CD14-positive monocyte (primary cell): ENCODE results near the gene GRIK3. TPM values are rescaled to one million over a fixed set of nuclear protein-coding genes. Genes with fewer than 3 reads are reported as not detected.

ENCODE experiments used
- DNase-seq, 3 donors: peaks; one replicate each; pipeline ENCODE4 v3.0.0-alpha.2; 2011 to 2022
- H2AFZ ChIP-seq: 2 replicates; pipeline ENCODE4 v1.6.0; 2012; ENCODE audit warnings: mild to moderate bottlenecking, low read depth, low read length, inconsistent platforms; ENCODE audit not compliant: insufficient read depth, poor library complexity, severe bottlenecking
- H3K27ac ChIP-seq, 2 donors: 1 replicate in 1 of 2; 2 replicates in 1 of 2; pipeline ENCODE4 v1.5.1; 2012 to 2013; ENCODE audit warnings: low read length in 2 of 2, control low read depth in 1 of 2, inconsistent platforms in 1 of 2, low read depth in 1 of 2, mild to moderate bottlenecking in 1 of 2
- H3K27me3 ChIP-seq, 2 donors: one replicate each; pipeline versions ENCODE4 v1.6.0 to v1.6.1; 2011 to 2013; ENCODE audit warnings: low read length in 2 of 2; ENCODE audit not compliant: control insufficient read depth in 2 of 2, insufficient read depth in 2 of 2
- H3K36me3 ChIP-seq, 2 donors: replicated peaks in 1 of 2; 1 replicate in 1 of 2; 2 replicates in 1 of 2; pipeline versions ENCODE4 v1.5.1 to v1.6.1; 2012 to 2013; ENCODE audit warnings: low read length in 2 of 2, control low read depth in 1 of 2, inconsistent platforms in 1 of 2, mild to moderate bottlenecking in 1 of 2; ENCODE audit not compliant: insufficient read depth in 2 of 2, control insufficient read depth in 1 of 2
- H3K4me1 ChIP-seq, 2 donors: 1 replicate in 1 of 2; 2 replicates in 1 of 2; pipeline versions ENCODE4 v1.5.1 to v1.6.1; 2012 to 2013; ENCODE audit warnings: low read length in 2 of 2, control low read depth in 1 of 2, inconsistent platforms in 1 of 2, mild to moderate bottlenecking in 1 of 2, moderate library complexity in 1 of 2; ENCODE audit not compliant: insufficient read depth in 2 of 2, control insufficient read depth in 1 of 2
- H3K4me2 ChIP-seq: replicated peaks from 2 replicates; pipeline ENCODE3; 2012; ENCODE audit warnings: low read length, moderate library complexity, mild to moderate bottlenecking; ENCODE audit not compliant: poor library complexity, severe bottlenecking; ENCODE audit errors: extremely low read depth
- H3K4me3 ChIP-seq, 3 experiments: fragments of 200-600 bp in 1 of 3; sonication (generic) in 1 of 3; replicated peaks in 1 of 3; 1 replicate in 2 of 3; 2 replicates in 1 of 3; pipeline ENCODE4 v1.5.1; 2011 to 2013; ENCODE audit warnings: low read length in 3 of 3, mild to moderate bottlenecking in 3 of 3, control low read depth in 2 of 3, low read depth in 2 of 3, inconsistent platforms in 1 of 3, moderate library complexity in 1 of 3
- H3K79me2 ChIP-seq: 2 replicates; pipeline ENCODE4 v1.6.0; 2012; ENCODE audit warnings: mild to moderate bottlenecking, control low read depth, inconsistent platforms, low read length, moderate library complexity; ENCODE audit not compliant: insufficient read depth
- H3K9ac ChIP-seq: 2 replicates; pipeline ENCODE4 v1.6.0; 2017; ENCODE audit warnings: low read length, mild to moderate bottlenecking; ENCODE audit not compliant: insufficient read depth, poor library complexity, severe bottlenecking
- H3K9me3 ChIP-seq, 2 donors: replicated peaks in 1 of 2; 1 replicate in 1 of 2; 2 replicates in 1 of 2; pipeline versions ENCODE4 v1.5.1 to v1.6.1; 2012 to 2013; ENCODE audit warnings: low read length in 2 of 2, control low read depth in 1 of 2; ENCODE audit not compliant: control insufficient read depth in 1 of 2, insufficient read depth in 1 of 2
- H4K20me1 ChIP-seq: 2 replicates; pipeline ENCODE4 v1.6.0; 2012; ENCODE audit warnings: mild to moderate bottlenecking, low read length, control low read depth, moderate library complexity; ENCODE audit not compliant: insufficient read depth
- H3K27ac Mint-ChIP-seq, 7 donors: one replicate each; pipeline ENCODE4 v1.8.0; 2020; ENCODE audit warnings: mild to moderate bottlenecking in 7 of 7, mixed read lengths in 7 of 7, moderate library complexity in 6 of 7, inconsistent platforms in 2 of 7
- H3K27me3 Mint-ChIP-seq, 3 donors: one replicate each; pipeline ENCODE4 v1.8.0; 2021 to 2022; ENCODE audit warnings: low read depth in 3 of 3, mild to moderate bottlenecking in 3 of 3, mixed read lengths in 3 of 3, moderate library complexity in 3 of 3, inconsistent platforms in 1 of 3
- H3K36me3 Mint-ChIP-seq, 2 donors: one replicate each; pipeline ENCODE4 v1.8.0; 2020; ENCODE audit warnings: mixed read lengths in 2 of 2, inconsistent platforms in 1 of 2, mild to moderate bottlenecking in 1 of 2
- H3K4me1 Mint-ChIP-seq: one replicate; pipeline ENCODE4 v1.8.0; 2020; ENCODE audit warnings: mild to moderate bottlenecking, mixed read lengths
- H3K4me3 Mint-ChIP-seq, 2 donors: one replicate each; pipeline ENCODE4 v1.8.0; 2020; ENCODE audit warnings: mild to moderate bottlenecking in 2 of 2, mixed read lengths in 2 of 2, moderate library complexity in 1 of 2
- H3K9me3 Mint-ChIP-seq, 7 donors: one replicate each; pipeline ENCODE4 v1.8.0; 2020 to 2022; ENCODE audit warnings: mixed read lengths in 7 of 7, mild to moderate bottlenecking in 6 of 7, moderate library complexity in 6 of 7, inconsistent platforms in 2 of 7
- WGBS: methylation state at CpG from one replicate; pipeline ENCODE4 v1.1.5; 2013; ENCODE audit warnings: missing lambda C conversion rate; ENCODE audit not compliant: insufficient coverage; 5-methylcytosine and 5-hydroxymethylcytosine counted together
- intact Hi-C, 2 donors: fragments of 100-400 bp; cut with micrococcal nuclease; formaldehyde crosslinking; loops; one replicate each; pipeline versions ENCODE4 v1.15.0 to v1.15.1; 2023
- polyA plus RNA-seq, 3 donors: library from polyadenylated mRNA; depleted of rRNA in 1 of 3; unstranded in 2 of 3; stranded (reverse) in 1 of 3; fragments of 300-500 nt in 2 of 3; fragments of >200 nt in 1 of 3; fragmentation: Illumina TruSeq in 2 of 3; gene quantifications; 1 replicate in 2 of 3; 2 replicates in 1 of 3; pipeline ENCODE4 v1.2.3, GENCODE V29; 2012 to 2021
- TF ChIP-seq, protein P1 (sequence below): fragments of 200-600 bp; IDR thresholded peaks from one replicate; pipeline ENCODE4 v1.8.0; 2022; ENCODE audit warnings: antibody characterized with exemption, mild to moderate bottlenecking

GRIK3 gene
- polyA plus RNA-seq, 3 donors: not detected

DNA sequence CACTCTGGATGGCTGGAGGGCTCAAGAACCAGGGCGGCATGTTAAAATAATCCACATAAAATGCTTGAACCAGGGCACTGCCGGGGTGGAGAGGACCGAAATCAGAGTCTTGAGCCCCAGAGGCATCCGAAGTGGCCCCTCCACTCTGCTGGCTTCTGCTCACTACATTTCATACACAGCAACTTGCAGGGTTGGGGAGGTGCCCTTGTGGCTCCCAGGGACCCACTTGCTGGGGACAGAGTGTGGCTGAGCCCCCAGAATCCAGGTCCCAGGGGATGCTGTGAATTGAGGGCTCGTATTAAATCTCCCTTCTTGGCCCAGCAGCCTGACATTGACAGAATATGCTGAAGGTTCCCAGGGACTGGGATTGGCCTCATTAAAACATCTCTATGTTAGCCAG, 181.7 kb downstream of the GRIK3 start:
- 63% methylated on average over 1 of the region's 5 CpGs for WGBS
- DNase-seq: no peak
- no peaks in the 10 kb centered on the region for H3K36me3 ChIP-seq
- H3K4me1 ChIP-seq: no peaks in the 10 kb centered on the region
- no peaks in the 10 kb centered on the region for H3K27me3 ChIP-seq
- H3K27ac Mint-ChIP-seq: no peak overlapping the region
- TF ChIP-seq, protein P1, sequence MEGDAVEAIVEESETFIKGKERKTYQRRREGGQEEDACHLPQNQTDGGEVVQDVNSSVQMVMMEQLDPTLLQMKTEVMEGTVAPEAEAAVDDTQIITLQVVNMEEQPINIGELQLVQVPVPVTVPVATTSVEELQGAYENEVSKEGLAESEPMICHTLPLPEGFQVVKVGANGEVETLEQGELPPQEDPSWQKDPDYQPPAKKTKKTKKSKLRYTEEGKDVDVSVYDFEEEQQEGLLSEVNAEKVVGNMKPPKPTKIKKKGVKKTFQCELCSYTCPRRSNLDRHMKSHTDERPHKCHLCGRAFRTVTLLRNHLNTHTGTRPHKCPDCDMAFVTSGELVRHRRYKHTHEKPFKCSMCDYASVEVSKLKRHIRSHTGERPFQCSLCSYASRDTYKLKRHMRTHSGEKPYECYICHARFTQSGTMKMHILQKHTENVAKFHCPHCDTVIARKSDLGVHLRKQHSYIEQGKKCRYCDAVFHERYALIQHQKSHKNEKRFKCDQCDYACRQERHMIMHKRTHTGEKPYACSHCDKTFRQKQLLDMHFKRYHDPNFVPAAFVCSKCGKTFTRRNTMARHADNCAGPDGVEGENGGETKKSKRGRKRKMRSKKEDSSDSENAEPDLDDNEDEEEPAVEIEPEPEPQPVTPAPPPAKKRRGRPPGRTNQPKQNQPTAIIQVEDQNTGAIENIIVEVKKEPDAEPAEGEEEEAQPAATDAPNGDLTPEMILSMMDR: no peak
- H3K4me3 Mint-ChIP-seq: no peak overlapping the region
- H2AFZ ChIP-seq: no peak overlapping the region
- H3K79me2 ChIP-seq: no peaks in the 10 kb centered on the region
- no peaks in the 10 kb centered on the region for H3K9me3 ChIP-seq
- H3K27ac ChIP-seq: no peak overlapping the region
- no peak overlapping the region for H3K4me3 ChIP-seq
- H3K9ac ChIP-seq: no peak overlapping the region
- no peak overlapping the region for H3K4me2 ChIP-seq
- intact Hi-C loops: no loop called here
- H3K4me1 Mint-ChIP-seq: no peaks in the 10 kb centered on the region
- no peaks in the 10 kb centered on the region for H3K9me3 Mint-ChIP-seq
- no peaks in the 10 kb centered on the region for H3K36me3 Mint-ChIP-seq
- H3K27me3 Mint-ChIP-seq: peaks cover 11 to 23% (median 19%) of the 10 kb centered on the region in 3 donors
- no peaks in the 10 kb centered on the region for H4K20me1 ChIP-seq

DNA sequence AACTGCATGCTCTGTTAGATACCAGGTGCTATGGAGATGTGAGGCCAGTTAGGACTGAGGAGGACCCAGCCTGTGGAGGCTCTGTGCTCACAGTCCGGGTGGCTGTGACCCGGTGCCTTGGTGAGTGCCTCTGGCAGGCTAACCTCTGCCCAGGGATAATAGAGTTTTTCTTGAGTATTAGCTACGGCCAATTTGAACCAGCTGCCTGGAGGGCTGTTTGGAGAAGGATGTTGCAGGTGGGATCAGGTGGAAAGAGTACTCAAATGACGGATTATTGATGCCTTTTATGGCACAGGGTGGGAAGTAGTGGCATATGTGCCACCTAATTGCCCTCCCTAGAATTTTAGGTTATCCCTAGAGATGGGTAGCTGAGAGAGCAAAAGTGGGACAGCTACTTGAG, 182.7 kb downstream of the GRIK3 start:
- Histone ChIP-seq H2AFZ (no peak overlapping the region), H3K4me3 (no peak overlapping the region), H3K27ac (no peak overlapping the region), H3K9ac (no peak overlapping the region), H3K27me3 (no peaks in the 10 kb centered on the region), H3K79me2 (no peaks in the 10 kb centered on the region), H3K36me3 (no peaks in the 10 kb centered on the region), H4K20me1 (no peaks in the 10 kb centered on the region), H3K9me3 (no peaks in the 10 kb centered on the region), H3K4me2 (no peak overlapping the region), H3K4me1 (no peaks in the 10 kb centered on the region)
- TF ChIP-seq, protein P1: no peak
- Mint-ChIP-seq H3K27me3 (peaks cover 13 to 28% (median 19%) of the 10 kb centered on the region in 3 donors), H3K4me3 (no peak overlapping the region), H3K9me3 (no peaks in the 10 kb centered on the region), H3K27ac (no peak overlapping the region), H3K4me1 (no peaks in the 10 kb centered on the region), H3K36me3 (no peaks in the 10 kb centered on the region)
- intact Hi-C loops: no loop called here
- WGBS: 91% methylated on average over 2 of the region's 4 CpGs
- DNase-seq: no peak
